GM18907 (cell line): ENCODE results near the gene PTPN3.

Experiments
- ATAC-seq: cut with Tn5 transposase; IDR thresholded peaks from one replicate; pipeline ENCODE4 v1.9.1; 2021; ENCODE audit warnings: mild to moderate bottlenecking, moderate library complexity; ENCODE audit not compliant: unreplicated experiment

The PTPN3 gene

GRCh38 chr9:109507421-109507838 is 9.3 kb upstream of the PTPN3 start:
- no peak for ATAC-seq

- ATAC-seq = no peak
Observed at GRCh38 chr9:109506097-109506712, 8.1 kb upstream of the PTPN3 start.

- ATAC-seq = no peak
Observed at GRCh38 chr9:109504689-109505088, 6.6 kb upstream of the PTPN3 start.

GRCh38 chr9:109500421-109500974 is 2.4 kb upstream of the PTPN3 start:
- no peak for ATAC-seq

GRCh38 chr9:109499631-109500410 is 1.7 kb upstream of the PTPN3 start:
- no peak for ATAC-seq

GRCh38 chr9:109499093-109499630 is 1.1 kb upstream of the PTPN3 start:
- no peak for ATAC-seq

- no peak for ATAC-seq
Observed at GRCh38 chr9:109497226-109498153, 617 bp downstream of the PTPN3 start.

GRCh38 chr9:109496841-109497225 is 1.3 kb downstream of the PTPN3 start:
- ATAC-seq = no peak

- no peak for ATAC-seq
Observed at GRCh38 chr9:109496218-109496617, 1.9 kb downstream of the PTPN3 start.

GRCh38 chr9:109493648-109494047 is 4.5 kb downstream of the PTPN3 start:
- ATAC-seq = no peak

GRCh38 chr9:109491590-109491989 is 6.5 kb downstream of the PTPN3 start:
- no peak for ATAC-seq

- ATAC-seq = no peak
Observed at GRCh38 chr9:109488791-109489492, 9.2 kb downstream of the PTPN3 start.

- ATAC-seq = no peak
Observed at GRCh38 chr9:109488351-109488750, 9.8 kb downstream of the PTPN3 start.

GRCh38 chr9:109487247-109487646 is 10.9 kb downstream of the PTPN3 start:
- ATAC-seq = no peak

GRCh38 chr9:109483744-109484429 is 14.2 kb downstream of the PTPN3 start:
- ATAC-seq = no peak

GRCh38 chr9:109482391-109482916 is 15.7 kb downstream of the PTPN3 start:
- ATAC-seq = no peak

- no peak for ATAC-seq
Observed at GRCh38 chr9:109481856-109482255, 16.3 kb downstream of the PTPN3 start.

- no peak for ATAC-seq
Observed at GRCh38 chr9:109479822-109480221, 18.3 kb downstream of the PTPN3 start.

GRCh38 chr9:109478665-109479380 is 19.3 kb downstream of the PTPN3 start:
- no peak for ATAC-seq
